ENCODE measurements around the gene EIF3I. TPM values are rescaled to one million over a fixed set of nuclear protein-coding genes. Genes with fewer than 3 reads are reported as not detected.

EIF3I gene
- total and polyA plus RNA-seq, 2 of the 13 experiments (the other 11 are each of a cell fraction or from before 2014, with no cell fraction given) = 210 to 223 TPM

GRCh38 chr1:32200226-32201010, 21.8 kb upstream of the EIF3I start, which contains the start of gene CCDC28B (continued):
- TF ChIP-seq, protein P1, sequence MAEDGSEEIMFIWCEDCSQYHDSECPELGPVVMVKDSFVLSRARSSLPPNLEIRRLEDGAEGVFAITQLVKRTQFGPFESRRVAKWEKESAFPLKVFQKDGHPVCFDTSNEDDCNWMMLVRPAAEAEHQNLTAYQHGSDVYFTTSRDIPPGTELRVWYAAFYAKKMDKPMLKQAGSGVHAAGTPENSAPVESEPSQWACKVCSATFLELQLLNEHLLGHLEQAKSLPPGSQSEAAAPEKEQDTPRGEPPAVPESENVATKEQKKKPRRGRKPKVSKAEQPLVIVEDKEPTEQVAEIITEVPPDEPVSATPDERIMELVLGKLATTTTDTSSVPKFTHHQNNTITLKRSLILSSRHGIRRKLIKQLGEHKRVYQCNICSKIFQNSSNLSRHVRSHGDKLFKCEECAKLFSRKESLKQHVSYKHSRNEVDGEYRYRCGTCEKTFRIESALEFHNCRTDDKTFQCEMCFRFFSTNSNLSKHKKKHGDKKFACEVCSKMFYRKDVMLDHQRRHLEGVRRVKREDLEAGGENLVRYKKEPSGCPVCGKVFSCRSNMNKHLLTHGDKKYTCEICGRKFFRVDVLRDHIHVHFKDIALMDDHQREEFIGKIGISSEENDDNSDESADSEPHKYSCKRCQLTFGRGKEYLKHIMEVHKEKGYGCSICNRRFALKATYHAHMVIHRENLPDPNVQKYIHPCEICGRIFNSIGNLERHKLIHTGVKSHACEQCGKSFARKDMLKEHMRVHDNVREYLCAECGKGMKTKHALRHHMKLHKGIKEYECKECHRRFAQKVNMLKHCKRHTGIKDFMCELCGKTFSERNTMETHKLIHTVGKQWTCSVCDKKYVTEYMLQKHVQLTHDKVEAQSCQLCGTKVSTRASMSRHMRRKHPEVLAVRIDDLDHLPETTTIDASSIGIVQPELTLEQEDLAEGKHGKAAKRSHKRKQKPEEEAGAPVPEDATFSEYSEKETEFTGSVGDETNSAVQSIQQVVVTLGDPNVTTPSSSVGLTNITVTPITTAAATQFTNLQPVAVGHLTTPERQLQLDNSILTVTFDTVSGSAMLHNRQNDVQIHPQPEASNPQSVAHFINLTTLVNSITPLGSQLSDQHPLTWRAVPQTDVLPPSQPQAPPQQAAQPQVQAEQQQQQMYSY (CRISPR knock-in tag; IDR thresholded peaks at IDR 0.05) = peak; percentile 39; the same call in 1 of the 2 replicates
- TF ChIP-seq, protein P2, sequence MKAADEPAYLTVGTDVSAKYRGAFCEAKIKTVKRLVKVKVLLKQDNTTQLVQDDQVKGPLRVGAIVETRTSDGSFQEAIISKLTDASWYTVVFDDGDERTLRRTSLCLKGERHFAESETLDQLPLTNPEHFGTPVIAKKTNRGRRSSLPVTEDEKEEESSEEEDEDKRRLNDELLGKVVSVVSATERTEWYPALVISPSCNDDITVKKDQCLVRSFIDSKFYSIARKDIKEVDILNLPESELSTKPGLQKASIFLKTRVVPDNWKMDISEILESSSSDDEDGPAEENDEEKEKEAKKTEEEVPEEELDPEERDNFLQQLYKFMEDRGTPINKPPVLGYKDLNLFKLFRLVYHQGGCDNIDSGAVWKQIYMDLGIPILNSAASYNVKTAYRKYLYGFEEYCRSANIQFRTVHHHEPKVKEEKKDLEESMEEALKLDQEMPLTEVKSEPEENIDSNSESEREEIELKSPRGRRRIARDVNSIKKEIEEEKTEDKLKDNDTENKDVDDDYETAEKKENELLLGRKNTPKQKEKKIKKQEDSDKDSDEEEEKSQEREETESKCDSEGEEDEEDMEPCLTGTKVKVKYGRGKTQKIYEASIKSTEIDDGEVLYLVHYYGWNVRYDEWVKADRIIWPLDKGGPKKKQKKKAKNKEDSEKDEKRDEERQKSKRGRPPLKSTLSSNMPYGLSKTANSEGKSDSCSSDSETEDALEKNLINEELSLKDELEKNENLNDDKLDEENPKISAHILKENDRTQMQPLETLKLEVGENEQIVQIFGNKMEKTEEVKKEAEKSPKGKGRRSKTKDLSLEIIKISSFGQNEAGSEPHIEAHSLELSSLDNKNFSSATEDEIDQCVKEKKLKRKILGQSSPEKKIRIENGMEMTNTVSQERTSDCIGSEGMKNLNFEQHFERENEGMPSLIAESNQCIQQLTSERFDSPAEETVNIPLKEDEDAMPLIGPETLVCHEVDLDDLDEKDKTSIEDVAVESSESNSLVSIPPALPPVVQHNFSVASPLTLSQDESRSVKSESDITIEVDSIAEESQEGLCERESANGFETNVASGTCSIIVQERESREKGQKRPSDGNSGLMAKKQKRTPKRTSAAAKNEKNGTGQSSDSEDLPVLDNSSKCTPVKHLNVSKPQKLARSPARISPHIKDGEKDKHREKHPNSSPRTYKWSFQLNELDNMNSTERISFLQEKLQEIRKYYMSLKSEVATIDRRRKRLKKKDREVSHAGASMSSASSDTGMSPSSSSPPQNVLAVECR (CRISPR knock-in tag; IDR thresholded peaks at IDR 0.05; ENCODE audit: borderline replicate concordance) = peak; percentile 21; the same call in 1 of the 2 replicates
- TF ChIP-seq SALL2 (CRISPR knock-in tag; IDR thresholded peaks at IDR 0.05) (peak; percentile 25; the same call in 1 of the 2 replicates), ZNF101 (CRISPR knock-in tag; IDR thresholded peaks at IDR 0.05; ENCODE audit: borderline replicate concordance, low read depth) (no peak), PCBP1 (IDR thresholded peaks at IDR 0.05; ENCODE audit: borderline replicate concordance, low read depth, low read length) (no peak), ZNF33B (CRISPR knock-in tag; IDR thresholded peaks at IDR 0.05) (no peak), ZNF792 (CRISPR knock-in tag; IDR thresholded peaks at IDR 0.05) (0 out of 2 replicates have a peak, but pooled peaks have one; percentile 17), REPIN1 (CRISPR knock-in tag; IDR thresholded peaks at IDR 0.05; ENCODE audit: borderline replicate concordance, low read depth) (0 out of 2 replicates have a peak, but pooled peaks have one; percentile 29), POGZ (CRISPR knock-in tag; IDR thresholded peaks at IDR 0.05) (no peak), YEATS2 (CRISPR knock-in tag; IDR thresholded peaks at IDR 0.05; ENCODE audit: borderline replicate concordance) (no peak), ARNT2 (CRISPR knock-in tag; IDR thresholded peaks at IDR 0.05; ENCODE audit: low read depth) (no peak; the same call in 1 of the 2 replicates)

Measured in HepG2 (cell line).